SK-N-SH (cell line): Measurements from ENCODE around the gene TMEM151A. TPM values are rescaled to one million over a fixed set of nuclear protein-coding genes. Genes with fewer than 3 reads are reported as not detected.

Experiments
- CTCF ChIA-PET: fragments of 300-600, 350-600 bp; formaldehyde crosslinking; extraction: SDS; loops from one replicate; lab custom pipeline; 2021; lab: Yijun Ruan, JAX
- POLR2A ChIA-PET: fragments of 350-600 bp; sonication (Branson Sonifier 250); formaldehyde crosslinking; extraction: SDS; loops from one replicate; lab custom pipeline; 2020; ENCODE audit warnings: antibody characterized with exemption, inconsistent platforms; lab: Yijun Ruan, JAX
- DNase-seq: peaks from one replicate; pipeline ENCODE4 v3.0.0; 2012
- H2AFZ ChIP-seq: fragments of 200-600 bp; sonication (generic); 2 replicates; pipeline ENCODE4 v1.8.1; 2016; ENCODE audit warnings: antibody characterized with exemption, mild to moderate bottlenecking, low read depth
- H3F3A ChIP-seq: fragments of 200-600 bp; sonication (generic); replicated peaks from 2 replicates; pipeline ENCODE3; 2016; ENCODE audit warnings: antibody characterized with exemption, mild to moderate bottlenecking; ENCODE audit not compliant: insufficient read depth
- H3K27ac ChIP-seq, 2 experiments: fragments of 200-500 bp in 1 of 2; fragments of 200-600 bp in 1 of 2; sonication (Bioruptor generic) in 1 of 2; sonication (generic), shearing (Covaris generic) in 1 of 2; 2 replicates each; pipeline versions ENCODE4 v1.5.1 to v1.6.1; 2014 to 2016; ENCODE audit warnings: low read depth in 2 of 2, inconsistent platforms in 1 of 2, low read length in 1 of 2, mild to moderate bottlenecking in 1 of 2, mixed read lengths in 1 of 2
- H3K27me3 ChIP-seq: fragments of 200-600 bp; sonication (generic), shearing (Covaris generic); 2 replicates; pipeline ENCODE4 v1.6.1; 2016; ENCODE audit warnings: mixed run types; ENCODE audit not compliant: insufficient read depth
- H3K36me3 ChIP-seq, 2 experiments: fragments of 200-500 bp in 1 of 2; fragments of 200-600 bp in 1 of 2; sonication (Bioruptor generic) in 1 of 2; sonication (generic) in 1 of 2; replicated peaks in 1 of 2; 2 replicates each; pipeline versions ENCODE3 to v1.5.1; 2014 to 2016; ENCODE audit warnings: low read length in 1 of 2, mild to moderate bottlenecking in 1 of 2; ENCODE audit not compliant: insufficient read depth in 2 of 2, control insufficient read depth in 1 of 2
- H3K4me1 ChIP-seq, 2 experiments: fragments of 200-500 bp in 1 of 2; fragments of 200-600 bp in 1 of 2; sonication (Bioruptor generic) in 1 of 2; sonication (generic), shearing (Covaris generic) in 1 of 2; 2 replicates each; pipeline versions ENCODE4 v1.5.1 to v1.6.1; 2014 to 2016; ENCODE audit warnings: low read depth in 1 of 2, low read length in 1 of 2, mixed run types in 1 of 2; ENCODE audit not compliant: insufficient read depth in 2 of 2, control insufficient read depth in 1 of 2
- H3K4me2 ChIP-seq: fragments of 200-600 bp; sonication (generic), shearing (Covaris generic); 2 replicates; pipeline ENCODE4 v1.6.1; 2017; ENCODE audit warnings: mixed run types
- H3K4me3 ChIP-seq, 2 experiments: fragments of 200-500 bp in 1 of 2; fragments of 200-600 bp in 1 of 2; sonication (Bioruptor generic) in 1 of 2; sonication (generic), shearing (Covaris generic) in 1 of 2; 2 replicates each; pipeline versions ENCODE4 v1.5.1 to v1.8.1; 2014 to 2016; ENCODE audit warnings: low read depth in 2 of 2, inconsistent platforms in 1 of 2, low read length in 1 of 2, mild to moderate bottlenecking in 1 of 2, mixed read lengths in 1 of 2, moderate library complexity in 1 of 2
- H3K79me2 ChIP-seq: fragments of 200-600 bp; sonication (generic); 2 replicates; pipeline ENCODE4 v1.8.1; 2017; ENCODE audit warnings: mild to moderate bottlenecking; ENCODE audit not compliant: insufficient read depth
- H3K9ac ChIP-seq: fragments of 200-600 bp; sonication (generic); 2 replicates; pipeline ENCODE4 v1.6.1; 2017; ENCODE audit warnings: mixed run types
- H3K9me2 ChIP-seq: fragments of 200-600 bp; sonication (generic); 2 replicates; pipeline ENCODE4 v1.6.1; 2017; ENCODE audit warnings: mixed run types
- H3K9me3 ChIP-seq: fragments of 200-600 bp; sonication (generic); 2 replicates; pipeline ENCODE4 v1.6.1; 2017; ENCODE audit warnings: mixed run types, mild to moderate bottlenecking, moderate library complexity
- H4K20me1 ChIP-seq: fragments of 200-600 bp; sonication (generic); 2 replicates; pipeline ENCODE4 v1.6.1; 2017; ENCODE audit warnings: mild to moderate bottlenecking, mixed run types; ENCODE audit not compliant: insufficient read depth
- CHD2 ChIP-seq: fragments of 150-350 bp; IDR thresholded peaks from 2 replicates; pipeline ENCODE4 v1.6.1; 2018; ENCODE audit warnings: low read length; ENCODE audit not compliant: partially characterized antibody
- CTCF ChIP-seq: fragments of 200-600 bp; sonication (generic); IDR thresholded peaks from 2 replicates; pipeline ENCODE4 v1.6.1; 2017; ENCODE audit warnings: antibody characterized with exemption, mild to moderate bottlenecking, moderate library complexity
- EP300 ChIP-seq, 2 experiments: IDR thresholded peaks; 2 replicates each; pipeline versions ENCODE4 v1.4.0 to v1.6.1; 2012; ENCODE audit warnings: borderline replicate concordance in 1 of 2, low read depth in 1 of 2, low read length in 1 of 2
- EZH2phosphoT487 ChIP-seq: fragments of 200-600 bp; sonication (generic); IDR thresholded peaks from 2 replicates; pipeline ENCODE4 v1.6.1; 2017; ENCODE audit warnings: low read depth, mixed run types, mild to moderate bottlenecking, antibody characterized with exemption, moderate library complexity, borderline replicate concordance
- FOSL2 ChIP-seq: IDR thresholded peaks from 2 replicates; pipeline ENCODE4 v1.4.0; 2012; ENCODE audit warnings: low read depth, mild to moderate bottlenecking, moderate library complexity, borderline replicate concordance
- FOXJ3 ChIP-seq: sonication (generic); formaldehyde crosslinking; IDR thresholded peaks from 2 replicates; pipeline ENCODE4 v1.5.1; 2020; ENCODE audit warnings: mild to moderate bottlenecking, missing genetic modification reagents
- FOXM1 ChIP-seq: IDR thresholded peaks from 2 replicates; pipeline ENCODE4 v1.4.0; 2012; ENCODE audit warnings: low read depth, mild to moderate bottlenecking
- GABPA ChIP-seq: IDR thresholded peaks from 2 replicates; pipeline ENCODE4 v1.4.0; 2012; ENCODE audit warnings: low read depth, mild to moderate bottlenecking
- GATA2 ChIP-seq: sonication (generic); formaldehyde crosslinking; IDR thresholded peaks from 2 replicates; pipeline ENCODE4 v1.5.0; 2020; ENCODE audit warnings: mild to moderate bottlenecking, missing genetic modification reagents
- IRF3 ChIP-seq: fragments of 150-350 bp; IDR thresholded peaks from 2 replicates; pipeline ENCODE4 v1.6.1; 2016; ENCODE audit warnings: mild to moderate bottlenecking, low read depth, low read length
- JUND ChIP-seq: IDR thresholded peaks from 2 replicates; pipeline ENCODE4 v1.4.0; 2012
- MAX ChIP-seq: IDR thresholded peaks from 2 replicates; pipeline ENCODE4 v1.4.0; 2012; ENCODE audit warnings: low read depth
- MEF2A ChIP-seq: IDR thresholded peaks from 2 replicates; pipeline ENCODE4 v1.4.0; 2012; ENCODE audit warnings: low read depth, borderline replicate concordance
- MXI1 ChIP-seq: IDR thresholded peaks from 2 replicates; pipeline ENCODE4 v1.6.1; 2012; ENCODE audit warnings: mild to moderate bottlenecking, low read depth, low read length, improper control_type of control experiment
- NFIC ChIP-seq: IDR thresholded peaks from 2 replicates; pipeline ENCODE4 v1.4.0; 2012; ENCODE audit warnings: borderline replicate concordance
- NRF1 ChIP-seq: IDR thresholded peaks from 2 replicates; pipeline ENCODE4 v1.6.1; 2012; ENCODE audit warnings: low read depth, mild to moderate bottlenecking, low read length
- PBX3 ChIP-seq: IDR thresholded peaks from 2 replicates; pipeline ENCODE4; 2012
- RAD21 ChIP-seq: IDR thresholded peaks from 2 replicates; pipeline ENCODE4 v1.6.1; 2012; ENCODE audit warnings: mild to moderate bottlenecking, low read length
- RCOR1 ChIP-seq: fragments of 150-350 bp; IDR thresholded peaks from 2 replicates; pipeline ENCODE4 v1.6.1; 2017; ENCODE audit warnings: antibody characterized with exemption, low read length
- RFX5 ChIP-seq: IDR thresholded peaks from 2 replicates; pipeline ENCODE4 v1.6.1; 2012; ENCODE audit warnings: mild to moderate bottlenecking, improper control_type of control experiment, low read length
- RXRA ChIP-seq: IDR thresholded peaks from 2 replicates; pipeline ENCODE4 v1.4.0; 2012; ENCODE audit warnings: low read depth, mild to moderate bottlenecking, borderline replicate concordance
- SIN3A ChIP-seq: IDR thresholded peaks from 2 replicates; pipeline ENCODE4 v1.6.1; 2012; ENCODE audit warnings: low read depth, mild to moderate bottlenecking, low read length, moderate library complexity, borderline replicate concordance
- TAF1 ChIP-seq: IDR thresholded peaks from 2 replicates; pipeline ENCODE4 v1.6.1; 2012; ENCODE audit warnings: low read depth, mild to moderate bottlenecking, low read length, moderate library complexity, borderline replicate concordance
- TCF12 ChIP-seq: IDR thresholded peaks from 2 replicates; pipeline ENCODE4 v1.4.0; 2012
- TEAD4 ChIP-seq: IDR thresholded peaks from 2 replicates; pipeline ENCODE4 v1.4.0; 2012; ENCODE audit warnings: mild to moderate bottlenecking, borderline replicate concordance; ENCODE audit not compliant: insufficient read depth
- YY1 ChIP-seq: IDR thresholded peaks from 2 replicates; pipeline ENCODE4 v1.4.0; 2012; ENCODE audit warnings: low read depth, mild to moderate bottlenecking
- ZBTB33 ChIP-seq: IDR thresholded peaks from 2 replicates; pipeline ENCODE4 v1.4.0; 2012; ENCODE audit warnings: low read depth, borderline replicate concordance
- WGBS: methylation state at CpG from one replicate; pipeline ENCODE4 v1.1.6; 2017; ENCODE audit warnings: low lambda C conversion rate; 5-methylcytosine and 5-hydroxymethylcytosine counted together
- polyA plus RNA-seq, 3 experiments: library from polyadenylated mRNA; depleted of rRNA; stranded (reverse); fragments of >200 nt; gene quantifications; 2 replicates each; pipeline ENCODE4 v1.2.3, GENCODE V29; 2012

The TMEM151A gene
- polyA plus RNA-seq, 1 of the 3 experiments (the other 2 are of a cell fraction) = 0.35 TPM

GRCh38 chr11:66327171-66328030 is 35.7 kb downstream of the TMEM151A start:
- Histone ChIP-seq H3K27me3 (no peaks in the 10 kb centered on the region), H3F3A (peaks cover 9% of the 10 kb centered on the region), H4K20me1 (no peaks in the 10 kb centered on the region), H3K36me3 (peaks cover 0 to 6% of the 10 kb centered on the region in 2 experiments), H3K9me3 (no peaks in the 10 kb centered on the region), H3K9me2 (no peaks in the 10 kb centered on the region), H3K4me3 (no peak overlapping the region), H3K4me2 (peak overlapping the region; percentile 66), H2AFZ (no peak overlapping the region), H3K4me1 (peaks cover 28 to 36% of the 10 kb centered on the region in 2 experiments; a peak in 3 of 4 replicates), H3K27ac (peak overlapping the region; percentile 73 to 80), H3K9ac (peak overlapping the region; percentile 62), H3K79me2 (no peaks in the 10 kb centered on the region)
- CTCF ChIA-PET = interaction anchor here (0.7 to 1.8 kb wide), 9 partner anchors 9 to 61 kb away, joined by 3 to 46 read pairs (median 4); partner anchors contain the start of genes CD248 and RIN1
- 73% methylated on average over 9 of the region's 10 CpGs for WGBS
- POLR2A ChIA-PET = interaction anchor here (1.3 to 1.8 kb wide), 2 partner anchors 10 to 15 kb away, joined by 10 to 17 read pairs; partner anchors contain the start of gene CD248
- DNase-seq = peak; percentile 33
- no peak for TF ChIP-seq PBX3
- TF ChIP-seq ZBTB33 = no peak
- TF ChIP-seq RCOR1 = no peak
- TF ChIP-seq CTCF = 0 out of 2 replicates have a peak, but pooled peaks have one; percentile 6
- no peak for TF ChIP-seq RFX5
- TF ChIP-seq NFIC = no peak
- no peak for TF ChIP-seq GATA2 (CRISPR knock-in tag)
- TF ChIP-seq MEF2A = no peak
- peak; percentile 25; the same call in 1 of the 2 replicates for TF ChIP-seq TCF12
- 0 out of 2 replicates have a peak, but pooled peaks have one; percentile 46 for TF ChIP-seq TEAD4
- TF ChIP-seq FOXJ3 = no peak
- TF ChIP-seq SIN3A = no peak
- TF ChIP-seq MAX = no peak
- TF ChIP-seq TAF1 = no peak
- TF ChIP-seq RXRA = no peak
- TF ChIP-seq EP300 (IDR thresholded peaks at IDR 0.05; ENCODE audit: borderline replicate concordance in 1 of 2, low read depth in 1 of 2, low read length in 1 of 2) = peak in 1 of 2 experiments; percentile 26; a peak in 1 of 4 replicates
- TF ChIP-seq CHD2 = no peak
- no peak for TF ChIP-seq NRF1
- no peak for TF ChIP-seq FOXM1
- peak; percentile 57; the same call in 1 of the 2 replicates for TF ChIP-seq FOSL2
- TF ChIP-seq EZH2phosphoT487 = no peak
- no peak for TF ChIP-seq GABPA
- no peak for TF ChIP-seq IRF3
- no peak for TF ChIP-seq RAD21
- TF ChIP-seq JUND = no peak; the same call in 1 of the 2 replicates
- no peak for TF ChIP-seq YY1
- TF ChIP-seq MXI1 = no peak
